HAP-1 (cell line): ENCODE data around the gene PLCL1.
"Not testable (repeated sequence)": the region's sequence is repeated elsewhere in the genome, so short reads cannot be mapped to it uniquely, and the experiment has no call there.

Experiments
- DNase-seq, 2 experiments: peaks; one replicate each; pipeline ENCODE4 v3.0.0-alpha.2; 2016 to 2020; ENCODE audit warnings: low spot score in 2 of 2
- H3K27me3 ChIP-seq: fragments of 250-450 bp; sonication (Bioruptor Pico); 2 replicates; pipeline ENCODE4 v1.5.1; 2020; ENCODE audit warnings: low read depth, mild to moderate bottlenecking, moderate library complexity
- H3K36me3 ChIP-seq: fragments of 250-450 bp; sonication (Bioruptor Pico); replicated peaks from 2 replicates; pipeline ENCODE4 v1.5.1; 2020; ENCODE audit warnings: mild to moderate bottlenecking
- H3K4me1 ChIP-seq: fragments of 250-450 bp; sonication (Bioruptor Pico); 2 replicates; pipeline ENCODE4 v1.5.1; 2020; ENCODE audit warnings: mild to moderate bottlenecking
- H3K4me3 ChIP-seq: fragments of 250-450 bp; sonication (Bioruptor Pico); 2 replicates; pipeline ENCODE4 v1.5.1; 2020; ENCODE audit warnings: mild to moderate bottlenecking, moderate library complexity
- H3K9me3 ChIP-seq: fragments of 250-450 bp; sonication (Bioruptor Pico); 2 replicates; pipeline ENCODE4 v1.5.1; 2020; ENCODE audit warnings: mild to moderate bottlenecking, moderate library complexity
- in situ Hi-C: fragments of 300-500 bp; cut with MboI; formaldehyde crosslinking; loops from 3 replicates; pipeline ENCODE4 v1.14.3; 2020; ENCODE audit warnings: low sequenced_read_pairs, inconsistent platforms, mixed read lengths

Gene PLCL1

DNA sequence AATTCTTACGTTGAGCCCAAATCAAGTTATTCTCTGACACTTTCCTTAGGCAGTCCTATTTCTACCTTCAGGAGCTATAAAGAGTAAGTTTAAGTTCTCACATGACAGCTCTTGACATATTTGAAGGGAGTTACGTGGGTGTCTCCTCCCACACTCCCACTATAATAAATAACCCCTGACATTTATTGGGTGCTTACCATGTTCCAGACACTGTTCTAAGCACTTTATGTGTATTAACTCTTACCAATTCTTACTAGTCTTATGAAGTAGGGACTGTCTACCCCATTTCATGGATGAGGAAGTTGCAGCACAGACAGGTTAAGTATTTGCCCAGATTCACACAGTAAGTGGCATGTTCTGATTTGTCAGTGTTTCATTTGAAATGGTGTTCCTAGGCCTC lies 17.9 kb downstream of the PLCL1 start:
- DNase-seq: no peak
- in situ Hi-C loops: no loop called here
- H3K4me3 ChIP-seq: no peak overlapping the region
- no peaks in the 10 kb centered on the region for H3K9me3 ChIP-seq
- peaks cover 14% of the 10 kb centered on the region for H3K27me3 ChIP-seq
- no peaks in the 10 kb centered on the region for H3K36me3 ChIP-seq
- H3K4me1 ChIP-seq: no peaks in the 10 kb centered on the region

DNA sequence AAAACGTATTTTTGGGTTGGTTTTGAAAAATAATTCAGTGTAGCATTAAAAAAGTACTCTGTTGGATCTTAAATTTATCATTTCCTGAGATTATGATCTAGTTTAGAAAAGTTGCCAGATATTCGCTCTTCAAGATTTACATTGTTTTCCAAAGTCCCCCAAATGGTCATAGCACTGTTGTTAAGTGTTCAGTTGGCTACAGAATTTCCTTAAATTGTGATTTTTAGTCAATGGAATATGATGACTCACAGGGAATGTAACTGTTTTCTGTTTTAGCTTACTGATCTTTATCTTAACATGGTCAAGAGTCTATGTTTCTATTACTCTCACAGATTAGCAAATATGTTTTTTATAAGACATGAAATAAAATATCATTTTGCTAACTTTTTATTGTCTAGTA lies 23.2 kb downstream of the PLCL1 start:
- no peak overlapping the region for H3K4me3 ChIP-seq
- in situ Hi-C loops: no loop called here
- H3K9me3 ChIP-seq: no peaks in the 10 kb centered on the region
- H3K27me3 ChIP-seq: no peaks in the 10 kb centered on the region
- no peaks in the 10 kb centered on the region for H3K36me3 ChIP-seq
- peaks cover 8% of the 10 kb centered on the region for H3K4me1 ChIP-seq
- no peak for DNase-seq

DNA sequence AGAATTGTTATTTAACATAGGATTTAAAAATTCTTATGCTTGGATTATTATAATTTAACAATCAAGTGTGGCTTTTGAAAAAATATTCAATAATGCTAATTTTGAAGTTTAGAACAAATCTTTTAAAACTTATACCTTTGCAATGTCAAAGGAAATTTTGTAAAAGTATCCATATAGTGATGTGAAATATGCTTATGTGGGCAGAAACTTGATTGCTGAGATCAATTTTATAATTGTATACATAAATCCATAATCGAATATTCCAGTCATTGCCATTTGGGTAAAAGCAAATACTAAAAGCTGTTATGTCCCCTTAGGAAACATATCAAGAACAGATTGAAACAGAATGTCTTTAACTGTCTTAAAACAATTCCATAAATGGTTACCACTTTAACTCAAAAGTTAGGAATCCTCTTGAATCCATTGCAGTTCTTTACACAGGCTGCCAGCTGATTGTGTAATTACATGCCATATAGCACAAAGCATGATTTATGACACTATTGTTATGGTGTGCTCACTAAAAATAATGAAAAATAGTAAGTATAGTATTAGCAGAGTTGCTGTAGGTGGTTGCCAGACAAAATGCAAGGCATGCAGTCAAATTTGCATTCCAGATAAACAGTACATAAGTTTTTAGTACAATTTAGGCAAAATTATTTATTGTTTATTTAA lies 24.2 kb downstream of the PLCL1 start:
- peaks cover 8% of the 10 kb centered on the region for H3K4me1 ChIP-seq
- no peaks in the 10 kb centered on the region for H3K9me3 ChIP-seq
- peak in 1 of 2 experiments; percentile 53 for DNase-seq
- H3K27me3 ChIP-seq: no peaks in the 10 kb centered on the region
- H3K36me3 ChIP-seq: no peaks in the 10 kb centered on the region
- no peak overlapping the region for H3K4me3 ChIP-seq
- in situ Hi-C loops: no loop called here

DNA sequence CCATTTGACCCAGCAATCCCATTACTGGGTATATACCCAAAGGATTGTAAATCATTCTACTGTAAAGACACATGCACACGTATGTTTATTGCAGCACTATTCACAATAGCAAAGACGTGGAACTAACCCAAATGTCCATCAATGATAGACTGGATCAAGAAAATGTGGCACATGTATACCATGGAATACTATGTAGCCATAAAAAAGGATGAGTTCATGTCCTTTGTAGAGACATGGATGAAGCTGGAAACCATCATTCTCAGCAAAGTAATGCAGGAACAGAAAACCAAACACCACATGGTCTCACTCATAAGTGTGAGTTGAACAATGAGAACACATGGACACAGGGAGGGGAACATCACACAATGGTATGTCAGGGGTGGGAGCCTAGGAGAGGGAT lies 30.4 kb downstream of the PLCL1 start:
- DNase-seq, H3K27me3 ChIP-seq, H3K4me1 ChIP-seq, H3K4me3 ChIP-seq, H3K36me3 ChIP-seq, H3K9me3 ChIP-seq, in situ Hi-C loops: not testable (repeated sequence)

DNA sequence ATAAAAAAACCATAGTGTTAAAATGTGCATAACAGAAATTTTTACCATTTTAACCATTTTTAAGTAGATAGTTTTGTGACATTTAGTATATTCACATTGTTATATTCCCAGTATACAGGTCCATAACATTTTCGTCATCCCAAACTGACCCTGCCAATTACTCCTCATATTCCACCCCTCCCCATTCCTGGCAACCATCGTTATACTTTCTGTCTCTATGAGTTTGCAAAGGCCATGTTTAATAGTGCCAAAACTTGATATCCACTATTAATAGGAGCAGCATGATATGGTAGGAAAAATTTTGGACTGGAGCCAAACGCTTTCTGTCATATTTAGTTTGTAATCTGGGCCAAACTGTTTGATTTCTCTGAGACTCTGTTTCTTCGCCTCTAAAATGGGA lies 30.9 kb downstream of the PLCL1 start:
- in situ Hi-C loops: no loop called here
- DNase-seq: no peak
- Histone ChIP-seq H3K9me3 (no peaks in the 10 kb centered on the region), H3K27me3 (peaks cover 9% of the 10 kb centered on the region; the same call in 1 of the 2 replicates), H3K4me3 (no peak overlapping the region), H3K36me3 (no peaks in the 10 kb centered on the region), H3K4me1 (no peaks in the 10 kb centered on the region)

DNA sequence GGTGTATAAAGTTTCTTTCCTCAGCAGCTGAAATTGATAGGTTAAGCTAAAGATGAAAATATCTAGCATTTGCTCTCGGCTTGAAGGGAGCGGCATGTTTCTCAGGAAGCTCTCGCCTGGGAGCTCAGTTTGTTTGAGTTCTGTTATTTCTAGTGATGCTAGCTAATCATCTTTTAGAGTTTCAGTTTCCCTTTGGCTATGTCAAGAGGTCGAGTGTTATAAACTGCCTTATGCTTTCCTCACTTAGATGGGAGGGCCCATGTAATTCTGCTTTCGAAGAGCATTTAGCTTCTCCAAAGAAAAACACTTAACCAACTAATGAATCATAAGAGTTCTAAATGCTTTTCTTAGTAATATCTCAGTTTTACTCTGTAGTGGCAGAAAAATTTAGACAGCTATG lies 33.6 kb downstream of the PLCL1 start:
- no peaks in the 10 kb centered on the region for H3K36me3 ChIP-seq
- no peaks in the 10 kb centered on the region for H3K9me3 ChIP-seq
- no peak for DNase-seq
- H3K4me3 ChIP-seq: no peak overlapping the region
- in situ Hi-C loops: no loop called here
- peaks cover 20% of the 10 kb centered on the region for H3K27me3 ChIP-seq
- H3K4me1 ChIP-seq: no peaks in the 10 kb centered on the region

DNA sequence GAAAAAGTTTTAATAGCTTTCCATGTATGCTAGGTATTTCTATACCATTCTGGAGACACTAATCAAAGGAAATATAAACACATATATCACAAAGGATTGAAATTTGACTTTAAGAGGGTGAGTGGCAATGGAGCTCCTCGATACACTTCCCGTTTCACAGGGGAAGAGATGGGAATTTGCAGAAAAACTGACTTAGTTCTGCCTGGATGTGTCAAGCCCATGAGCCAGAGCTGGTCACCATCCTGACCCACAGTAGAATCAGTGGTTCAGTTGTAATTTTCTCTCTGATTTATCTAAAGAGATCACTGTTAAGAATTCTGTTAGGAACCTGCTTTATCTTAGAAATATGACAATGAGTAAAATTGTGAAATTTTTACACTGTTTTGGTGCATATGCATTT lies 34.2 kb downstream of the PLCL1 start:
- Histone ChIP-seq H3K27me3 (peaks cover 20% of the 10 kb centered on the region), H3K4me3 (no peak overlapping the region), H3K9me3 (no peaks in the 10 kb centered on the region), H3K4me1 (no peaks in the 10 kb centered on the region), H3K36me3 (no peaks in the 10 kb centered on the region)
- in situ Hi-C loops: no loop called here
- no peak for DNase-seq

DNA sequence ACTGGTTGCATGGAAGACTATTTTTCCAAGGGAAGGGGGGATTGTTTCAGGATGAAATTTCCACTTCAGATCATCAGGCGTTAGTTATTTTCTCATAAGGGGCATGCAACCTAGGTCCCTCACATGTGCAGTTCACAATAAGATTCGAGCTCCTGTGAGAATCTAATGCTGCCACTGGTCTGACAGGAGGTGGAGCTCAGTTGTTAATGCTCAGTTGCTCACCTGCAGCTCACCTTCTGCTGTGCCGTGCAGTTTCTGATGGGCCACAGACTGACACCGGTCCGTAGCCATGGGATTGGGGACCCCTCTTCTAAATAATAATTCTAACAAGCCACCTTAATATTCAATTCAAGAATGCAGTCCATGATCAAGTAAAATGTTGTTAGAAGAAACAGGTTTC lies 34.9 kb downstream of the PLCL1 start:
- H3K4me1 ChIP-seq: no peaks in the 10 kb centered on the region
- in situ Hi-C loops: no loop called here

DNA sequence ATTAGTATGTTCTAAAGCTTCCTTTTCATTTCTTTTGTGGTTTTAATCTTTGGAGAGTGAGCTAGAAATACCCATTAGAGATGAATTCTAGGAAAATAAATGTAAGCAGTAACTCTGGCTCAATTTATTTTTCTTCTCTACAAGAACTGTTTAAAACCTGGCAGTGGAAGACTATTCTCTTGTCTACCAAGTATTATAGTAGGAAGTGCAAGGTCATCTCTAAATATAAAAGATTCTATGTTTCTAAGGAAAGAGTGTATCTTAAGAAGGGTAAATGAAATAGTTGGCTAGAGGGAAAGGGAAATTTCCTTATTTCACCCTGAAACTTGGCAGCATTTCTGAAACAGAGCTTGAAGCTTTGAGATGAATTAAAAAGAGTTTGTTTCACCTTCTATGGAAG lies 35.5 kb downstream of the PLCL1 start:
- H3K36me3 ChIP-seq: no peaks in the 10 kb centered on the region
- H3K27me3 ChIP-seq: peaks cover 20% of the 10 kb centered on the region
- no peak for DNase-seq
- no peak overlapping the region for H3K4me3 ChIP-seq
- H3K9me3 ChIP-seq: no peaks in the 10 kb centered on the region
- in situ Hi-C loops: no loop called here
- no peaks in the 10 kb centered on the region for H3K4me1 ChIP-seq

More for the DNA sequence above, 34.9 kb downstream of the PLCL1 start:
- DNase-seq: no peak
- no peak overlapping the region for H3K4me3 ChIP-seq
- peaks cover 20% of the 10 kb centered on the region for H3K27me3 ChIP-seq
- H3K36me3 ChIP-seq: no peaks in the 10 kb centered on the region
- H3K9me3 ChIP-seq: no peaks in the 10 kb centered on the region

DNA sequence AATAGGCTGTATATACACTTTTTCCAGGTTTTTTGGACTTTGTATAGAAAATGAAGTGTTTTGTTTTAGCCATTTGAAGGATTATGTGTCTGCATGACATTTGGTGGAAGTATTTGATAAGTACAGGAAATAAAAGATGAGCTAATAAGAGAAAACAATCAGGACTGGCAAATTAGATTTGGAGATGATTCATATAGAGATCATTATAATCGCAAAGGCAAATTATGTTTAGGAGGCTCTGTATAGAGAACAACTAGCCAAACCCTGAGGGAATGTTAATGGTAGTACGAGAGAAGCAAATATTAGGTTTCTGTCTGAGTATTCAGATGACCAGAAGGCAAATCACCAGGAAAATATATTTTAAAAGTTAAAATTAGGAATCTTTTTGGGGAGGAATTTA lies 41.7 kb downstream of the PLCL1 start:
- Histone ChIP-seq H3K4me1 (no peaks in the 10 kb centered on the region), H3K36me3 (no peaks in the 10 kb centered on the region), H3K9me3 (no peaks in the 10 kb centered on the region), H3K27me3 (peaks cover 47% of the 10 kb centered on the region), H3K4me3 (no peak overlapping the region)
- DNase-seq: no peak
- in situ Hi-C loops: no loop called here

DNA sequence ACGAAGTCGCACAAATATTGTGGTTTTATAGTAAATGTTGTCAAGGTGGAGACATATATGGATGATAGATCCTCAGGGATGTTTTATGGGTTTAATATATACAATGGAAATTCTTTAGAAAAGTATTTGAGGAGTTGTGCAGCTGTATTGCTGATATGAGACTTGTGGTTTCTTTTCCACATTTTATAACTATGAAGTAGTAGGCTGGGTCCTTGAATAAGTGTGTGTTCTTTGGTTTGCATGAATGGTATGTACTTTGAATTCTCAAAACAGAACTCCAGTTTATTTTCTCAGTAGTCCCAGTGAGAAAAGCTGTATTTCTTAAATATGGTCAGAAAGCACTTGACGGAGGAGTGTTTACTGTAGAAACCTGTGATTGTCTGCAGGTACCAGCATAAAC lies 42.4 kb downstream of the PLCL1 start:
- Histone ChIP-seq H3K4me3 (no peak overlapping the region), H3K9me3 (no peaks in the 10 kb centered on the region), H3K27me3 (peaks cover 47% of the 10 kb centered on the region), H3K4me1 (no peaks in the 10 kb centered on the region), H3K36me3 (no peaks in the 10 kb centered on the region)
- DNase-seq: no peak
- in situ Hi-C loops: no loop called here

DNA sequence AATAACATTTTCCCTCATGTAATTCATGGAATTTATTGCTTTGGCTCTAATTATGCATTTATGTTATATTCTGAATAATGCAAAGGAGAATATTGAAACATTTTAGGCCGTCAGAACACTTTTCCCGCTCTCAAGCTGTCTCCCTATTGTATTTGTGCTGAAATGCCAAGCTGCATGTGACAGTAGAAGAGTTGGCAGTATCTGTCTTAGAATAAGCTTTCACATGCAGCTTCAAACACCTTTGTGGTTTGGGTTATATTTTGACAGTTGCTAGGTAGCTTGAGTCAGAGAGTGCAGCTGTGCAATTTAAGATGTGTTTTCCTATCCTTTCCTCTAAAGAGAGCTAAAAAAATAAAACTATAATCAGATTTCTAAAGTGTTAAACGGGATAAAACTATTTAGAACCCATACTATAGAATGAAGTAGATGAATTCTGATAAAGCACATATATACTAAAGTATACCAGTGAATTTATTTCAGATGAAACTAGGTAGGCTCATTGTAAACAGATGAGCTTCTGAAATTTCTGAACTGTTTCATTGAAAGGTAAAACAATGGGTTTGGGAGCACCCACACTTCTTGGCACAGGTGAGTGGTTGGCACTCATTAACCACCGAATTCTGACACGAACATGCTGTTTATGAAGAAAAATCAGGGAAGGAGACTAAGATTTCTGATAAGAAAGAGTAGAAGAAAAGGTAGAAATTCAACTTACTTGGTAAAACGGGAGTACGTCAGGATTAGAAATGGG lies 43.4 kb downstream of the PLCL1 start:
- no peaks in the 10 kb centered on the region for H3K9me3 ChIP-seq
- in situ Hi-C loops: no loop called here
- no peaks in the 10 kb centered on the region for H3K4me1 ChIP-seq
- DNase-seq: no peak
- H3K36me3 ChIP-seq: no peaks in the 10 kb centered on the region
- H3K4me3 ChIP-seq: no peak overlapping the region
- H3K27me3 ChIP-seq: peaks cover 42% of the 10 kb centered on the region

DNA sequence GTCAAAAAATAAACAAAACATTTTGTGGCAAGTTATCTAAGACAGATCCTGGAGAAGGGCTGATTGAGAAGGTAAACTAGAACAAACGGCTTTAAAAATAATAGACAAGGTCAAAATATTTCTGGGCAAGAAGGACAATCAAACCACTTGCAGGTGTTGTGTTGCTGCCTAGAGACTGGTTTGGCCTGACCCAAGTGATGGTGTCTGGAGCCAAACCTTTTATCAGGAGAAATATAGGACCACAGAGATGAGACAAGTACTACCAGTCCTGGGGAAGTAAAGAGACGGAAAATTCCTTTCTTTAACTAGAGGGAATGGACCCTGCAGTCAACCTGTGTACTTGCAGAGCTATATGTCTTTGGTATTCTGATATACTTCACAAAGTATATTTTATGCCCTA lies 44.2 kb downstream of the PLCL1 start:
- peaks cover 41% of the 10 kb centered on the region for H3K27me3 ChIP-seq
- no peaks in the 10 kb centered on the region for H3K9me3 ChIP-seq
- no peaks in the 10 kb centered on the region for H3K4me1 ChIP-seq
- no peak for DNase-seq
- in situ Hi-C loops: no loop called here
- no peak overlapping the region for H3K4me3 ChIP-seq
- no peaks in the 10 kb centered on the region for H3K36me3 ChIP-seq

DNA sequence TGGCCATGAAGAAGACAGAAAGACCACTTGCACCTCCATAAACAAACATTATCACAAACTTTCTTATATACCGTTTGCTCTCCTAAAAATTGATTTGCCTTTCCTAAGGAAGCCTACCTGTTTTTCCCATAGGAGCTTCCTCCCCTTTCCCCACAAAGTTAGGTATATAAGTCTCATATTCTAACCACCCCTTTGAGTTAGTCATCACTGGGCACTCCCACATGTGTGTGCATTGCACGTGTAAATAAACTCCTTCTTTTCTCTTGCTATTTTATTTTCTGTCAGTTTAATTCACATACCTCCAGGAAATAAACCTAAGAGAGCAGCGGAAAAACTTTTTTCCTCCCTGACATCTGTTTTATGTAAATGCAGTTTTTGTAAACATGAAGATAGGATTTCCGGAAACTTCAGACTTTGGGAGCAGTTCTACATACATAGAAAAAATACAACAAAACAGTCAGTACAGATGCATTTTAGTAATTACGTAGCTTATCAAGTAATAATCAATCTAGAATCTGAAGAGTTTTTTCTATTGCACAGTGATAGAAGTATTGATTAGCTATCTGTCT lies 46.6 kb downstream of the PLCL1 start:
- peaks cover 32% of the 10 kb centered on the region for H3K27me3 ChIP-seq
- no peaks in the 10 kb centered on the region for H3K4me1 ChIP-seq
- no peaks in the 10 kb centered on the region for H3K36me3 ChIP-seq
- H3K4me3 ChIP-seq: no peak overlapping the region
- H3K9me3 ChIP-seq: no peaks in the 10 kb centered on the region
- DNase-seq: no peak
- in situ Hi-C loops: no loop called here
